GM11168 (cell line): ENCODE measurements around the gene CDC5L.

ENCODE experiments used
- in situ Hi-C: fragments of 300-500 bp; cut with MboI; formaldehyde crosslinking; loops from one replicate; pipeline ENCODE4 v1.12.0; 2022; ENCODE audit warnings: low sequenced_read_pairs; ENCODE audit not compliant: unreplicated experiment

The CDC5L gene

GRCh38 chr6:44489910-44490604 is 102.6 kb downstream of the CDC5L start:
- in situ Hi-C loops: no loop called here

- in situ Hi-C loops: no loop called here
These were observed 105.6 kb downstream of the CDC5L start for GRCh38 chr6:44493132-44493531.

GRCh38 chr6:44493593-44493992 is 106.1 kb downstream of the CDC5L start:
- in situ Hi-C loops: no loop called here

GRCh38 chr6:44494011-44494501 is 106.5 kb downstream of the CDC5L start:
- in situ Hi-C loops: no loop called here

- in situ Hi-C loops: no loop called here
These were observed 107.8 kb downstream of the CDC5L start for GRCh38 chr6:44495036-44495901.

- in situ Hi-C loops: no loop called here
These were observed 109.3 kb downstream of the CDC5L start for GRCh38 chr6:44496665-44497369.

GRCh38 chr6:44497807-44498206 is 110.3 kb downstream of the CDC5L start:
- in situ Hi-C loops: no loop called here

- in situ Hi-C loops: no loop called here
These were observed 110.9 kb downstream of the CDC5L start for GRCh38 chr6:44498436-44498835.

GRCh38 chr6:44499609-44500008 is 112.1 kb downstream of the CDC5L start:
- in situ Hi-C loops: no loop called here
